Right lobe of liver (tissue), 4 donors: ENCODE data around the gene TRDMT1.

Experiments used
- POLR2A ChIP-seq: fragments of 450-650 bp; IDR thresholded peaks from one replicate; pipeline ENCODE4 v1.6.1; 2017; ENCODE audit warnings: antibody characterized with exemption, mild to moderate bottlenecking
- TF ChIP-seq, protein P1 (sequence below), 4 donors: fragments of 200-600 bp in 3 of 4; fragments of 450-650 bp in 1 of 4; IDR thresholded peaks; one replicate each; pipeline versions ENCODE4 v1.5.1 to v1.8.0; 2016 to 2022; ENCODE audit warnings: antibody characterized with exemption in 4 of 4, mild to moderate bottlenecking in 2 of 4
- donor health status: DM: no; HTN: no; CAD: no.
- donor health status: DM: no; HTN: no; CAD: no.
- donor health status: DM: no; HTN: yes; CAD: no.

DNA sequence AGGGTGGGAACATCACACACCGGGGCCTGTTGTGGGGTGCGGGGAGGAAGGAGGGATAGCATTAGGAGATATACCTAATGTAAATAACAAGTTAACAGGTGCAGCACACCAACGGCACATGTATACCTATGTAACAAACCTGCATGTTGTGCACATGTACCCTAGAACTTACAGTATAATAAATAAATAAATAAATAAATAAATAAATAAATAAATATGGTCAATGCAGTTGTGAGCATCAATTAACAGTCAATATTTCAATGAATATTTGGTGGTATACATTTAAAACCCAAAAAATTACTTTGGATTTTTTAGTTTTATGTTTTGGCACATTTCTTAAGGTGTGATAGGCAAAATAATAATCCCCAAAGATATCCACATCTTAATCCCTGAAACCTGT, 15.6 kb downstream of the TRDMT1 start:
- no peak for TF ChIP-seq POLR2A
- TF ChIP-seq, protein P1, sequence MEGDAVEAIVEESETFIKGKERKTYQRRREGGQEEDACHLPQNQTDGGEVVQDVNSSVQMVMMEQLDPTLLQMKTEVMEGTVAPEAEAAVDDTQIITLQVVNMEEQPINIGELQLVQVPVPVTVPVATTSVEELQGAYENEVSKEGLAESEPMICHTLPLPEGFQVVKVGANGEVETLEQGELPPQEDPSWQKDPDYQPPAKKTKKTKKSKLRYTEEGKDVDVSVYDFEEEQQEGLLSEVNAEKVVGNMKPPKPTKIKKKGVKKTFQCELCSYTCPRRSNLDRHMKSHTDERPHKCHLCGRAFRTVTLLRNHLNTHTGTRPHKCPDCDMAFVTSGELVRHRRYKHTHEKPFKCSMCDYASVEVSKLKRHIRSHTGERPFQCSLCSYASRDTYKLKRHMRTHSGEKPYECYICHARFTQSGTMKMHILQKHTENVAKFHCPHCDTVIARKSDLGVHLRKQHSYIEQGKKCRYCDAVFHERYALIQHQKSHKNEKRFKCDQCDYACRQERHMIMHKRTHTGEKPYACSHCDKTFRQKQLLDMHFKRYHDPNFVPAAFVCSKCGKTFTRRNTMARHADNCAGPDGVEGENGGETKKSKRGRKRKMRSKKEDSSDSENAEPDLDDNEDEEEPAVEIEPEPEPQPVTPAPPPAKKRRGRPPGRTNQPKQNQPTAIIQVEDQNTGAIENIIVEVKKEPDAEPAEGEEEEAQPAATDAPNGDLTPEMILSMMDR (IDR thresholded peaks at IDR 0.05): no peak
